ENCODE results near the gene CASK. TPM values are rescaled to one million over a fixed set of nuclear protein-coding genes. Genes with fewer than 3 reads are reported as not detected.

The CASK gene
- total and polyA plus RNA-seq, 2 of the 13 experiments (the other 11 are each of a cell fraction or from before 2014, with no cell fraction given) = 14.5 to 16.0 TPM

DNA sequence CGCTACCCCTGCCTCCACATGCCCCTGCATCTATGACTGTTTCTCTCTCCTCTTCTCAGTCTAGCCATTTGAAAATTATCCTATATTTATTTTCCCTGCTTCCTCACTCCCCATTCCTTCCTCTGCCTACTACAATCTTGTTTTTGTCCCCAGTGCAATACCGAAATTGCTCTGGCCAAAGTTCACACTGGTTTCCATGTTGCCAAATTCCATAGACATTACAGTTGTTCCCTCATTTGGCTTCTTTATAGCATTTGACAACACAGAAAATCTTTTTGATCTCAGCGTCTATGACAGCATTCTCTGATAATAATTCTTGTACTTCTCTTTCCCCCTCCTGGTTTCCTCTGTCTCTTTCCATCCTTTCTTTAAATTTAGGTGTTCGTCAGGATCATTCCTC, 100.0 kb downstream of the CASK start (continued):
- TF ChIP-seq, protein P1, sequence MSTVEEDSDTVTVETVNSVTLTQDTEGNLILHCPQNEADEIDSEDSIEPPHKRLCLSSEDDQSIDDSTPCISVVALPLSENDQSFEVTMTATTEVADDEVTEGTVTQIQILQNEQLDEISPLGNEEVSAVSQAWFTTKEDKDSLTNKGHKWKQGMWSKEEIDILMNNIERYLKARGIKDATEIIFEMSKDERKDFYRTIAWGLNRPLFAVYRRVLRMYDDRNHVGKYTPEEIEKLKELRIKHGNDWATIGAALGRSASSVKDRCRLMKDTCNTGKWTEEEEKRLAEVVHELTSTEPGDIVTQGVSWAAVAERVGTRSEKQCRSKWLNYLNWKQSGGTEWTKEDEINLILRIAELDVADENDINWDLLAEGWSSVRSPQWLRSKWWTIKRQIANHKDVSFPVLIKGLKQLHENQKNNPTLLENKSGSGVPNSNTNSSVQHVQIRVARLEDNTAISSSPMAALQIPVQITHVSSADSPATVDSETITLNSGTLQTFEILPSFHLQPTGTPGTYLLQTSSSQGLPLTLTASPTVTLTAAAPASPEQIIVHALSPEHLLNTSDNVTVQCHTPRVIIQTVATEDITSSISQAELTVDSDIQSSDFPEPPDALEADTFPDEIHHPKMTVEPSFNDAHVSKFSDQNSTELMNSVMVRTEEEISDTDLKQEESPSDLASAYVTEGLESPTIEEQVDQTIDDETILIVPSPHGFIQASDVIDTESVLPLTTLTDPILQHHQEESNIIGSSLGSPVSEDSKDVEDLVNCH (CRISPR knock-in tag; IDR thresholded peaks at IDR 0.05) = no peak
- TF ChIP-seq TCF12 (IDR thresholded peaks at IDR 0.05) = no peak
- TF ChIP-seq TCF12 (CRISPR knock-in tag; IDR thresholded peaks at IDR 0.05) = no peak
- TF ChIP-seq TEAD3 (CRISPR knock-in tag; optimal IDR thresholded peaks at IDR 0.05; ENCODE audit: borderline replicate concordance) = peak; percentile 37
- TF ChIP-seq ZNF543 (CRISPR knock-in tag; IDR thresholded peaks at IDR 0.05) = no peak
- no peak for TF ChIP-seq MLLT10 (CRISPR knock-in tag; IDR thresholded peaks at IDR 0.05)

DNA sequence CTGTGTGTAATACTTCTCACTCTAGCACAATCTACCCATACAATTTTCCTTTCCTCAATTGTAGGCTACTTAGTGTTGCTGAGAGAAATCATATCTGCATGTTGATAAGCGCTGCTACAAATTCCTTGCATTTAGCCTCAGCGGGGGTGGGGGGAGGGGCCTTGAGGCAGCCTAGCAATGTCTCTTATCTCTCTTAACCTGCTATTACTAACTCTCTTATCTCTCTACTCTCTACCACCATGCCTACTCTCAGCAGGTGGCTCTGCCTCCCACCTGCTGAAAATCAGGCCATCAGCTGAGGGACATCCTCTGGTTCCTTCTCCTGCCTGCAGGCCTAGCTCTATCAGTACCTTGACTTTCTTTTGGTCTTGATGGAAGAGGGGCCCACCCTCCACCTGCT, 100.5 kb downstream of the CASK start:
- POLR2A ChIA-PET = no interaction called here
- peak overlapping the region; percentile 39 for H3K4me2 ChIP-seq (ENCODE audit: low read depth, low read length)
- no peak overlapping the region for H3K4me3 ChIP-seq (replicated peaks in 1 of 3; ENCODE audit: insufficient read depth in 1 of 3, low read depth in 2 of 3, low read length in 3 of 3)
- no peak for FAIRE-seq
- BruUV-seq (replicated peaks) = no TSS peak
- intact Hi-C loops (cut with micrococcal nuclease; ENCODE audit: unreplicated experiment) = loop anchor here (5.0 kb wide), 1 partner anchor 99 kb away; the partner anchor contains the start of gene CASK
- H3K36me3 ChIP-seq (replicated peaks in 1 of 2; ENCODE audit: control insufficient read depth in 1 of 2, insufficient read depth in 2 of 2, low read length in 2 of 2) = no peaks in the 10 kb centered on the region
- no peak overlapping the region; the same call in 1 of the 2 replicates for H3K9ac ChIP-seq (ENCODE audit: insufficient read depth, low read depth, low read length)
- no peak overlapping the region for H2AFZ ChIP-seq (ENCODE audit: low read length)
- H3K27ac ChIP-seq (ENCODE audit: extremely low read length, insufficient read depth, low read length) = peak overlapping the region; percentile 48
- peaks cover 23% of the 10 kb centered on the region for H3K4me1 ChIP-seq (ENCODE audit: insufficient read depth, low read length)
- no peaks in the 10 kb centered on the region for H3K79me2 ChIP-seq (ENCODE audit: insufficient read depth, low read length)
- CTCF ChIA-PET (ENCODE audit: low intra/inter-chr PET ratio, low total read pairs) = no interaction called here
- H3K9me3 ChIP-seq (ENCODE audit: low read length) = no peaks in the 10 kb centered on the region
- in situ Hi-C loops (cut with HindIII; ENCODE audit: extremely low pct_ligation_motif_present, low pct_unique_long_range_greater_than_20kb) = no loop called here
- H4K20me1 ChIP-seq (ENCODE audit: insufficient read depth, low read length) = no peaks in the 10 kb centered on the region
- DNase-seq (ENCODE audit: low spot score) = no peak
- 83% methylated on average over 2 of the region's 2 CpGs for WGBS (ENCODE audit: low lambda C conversion rate)
- H3K27me3 ChIP-seq (ENCODE audit: control insufficient read depth in 1 of 2, insufficient read depth in 2 of 2, low read length in 2 of 2) = no peaks in the 10 kb centered on the region
- no peak for ATAC-seq
- TF ChIP-seq ZFY (CRISPR knock-in tag; IDR thresholded peaks at IDR 0.05) = no peak
- TF ChIP-seq TMF1 (CRISPR knock-in tag; IDR thresholded peaks at IDR 0.05; ENCODE audit: low read depth) = no peak
- TF ChIP-seq, protein P2, sequence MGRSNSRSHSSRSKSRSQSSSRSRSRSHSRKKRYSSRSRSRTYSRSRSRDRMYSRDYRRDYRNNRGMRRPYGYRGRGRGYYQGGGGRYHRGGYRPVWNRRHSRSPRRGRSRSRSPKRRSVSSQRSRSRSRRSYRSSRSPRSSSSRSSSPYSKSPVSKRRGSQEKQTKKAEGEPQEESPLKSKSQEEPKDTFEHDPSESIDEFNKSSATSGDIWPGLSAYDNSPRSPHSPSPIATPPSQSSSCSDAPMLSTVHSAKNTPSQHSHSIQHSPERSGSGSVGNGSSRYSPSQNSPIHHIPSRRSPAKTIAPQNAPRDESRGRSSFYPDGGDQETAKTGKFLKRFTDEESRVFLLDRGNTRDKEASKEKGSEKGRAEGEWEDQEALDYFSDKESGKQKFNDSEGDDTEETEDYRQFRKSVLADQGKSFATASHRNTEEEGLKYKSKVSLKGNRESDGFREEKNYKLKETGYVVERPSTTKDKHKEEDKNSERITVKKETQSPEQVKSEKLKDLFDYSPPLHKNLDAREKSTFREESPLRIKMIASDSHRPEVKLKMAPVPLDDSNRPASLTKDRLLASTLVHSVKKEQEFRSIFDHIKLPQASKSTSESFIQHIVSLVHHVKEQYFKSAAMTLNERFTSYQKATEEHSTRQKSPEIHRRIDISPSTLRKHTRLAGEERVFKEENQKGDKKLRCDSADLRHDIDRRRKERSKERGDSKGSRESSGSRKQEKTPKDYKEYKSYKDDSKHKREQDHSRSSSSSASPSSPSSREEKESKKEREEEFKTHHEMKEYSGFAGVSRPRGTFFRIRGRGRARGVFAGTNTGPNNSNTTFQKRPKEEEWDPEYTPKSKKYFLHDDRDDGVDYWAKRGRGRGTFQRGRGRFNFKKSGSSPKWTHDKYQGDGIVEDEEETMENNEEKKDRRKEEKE (IDR thresholded peaks at IDR 0.05) = no peak
- no peak for TF ChIP-seq NFKB2 (CRISPR knock-in tag; IDR thresholded peaks at IDR 0.05; ENCODE audit: borderline replicate concordance)
- no peak for TF ChIP-seq RCOR2 (CRISPR knock-in tag; IDR thresholded peaks at IDR 0.05)
- TF ChIP-seq KLF13 (CRISPR knock-in tag; IDR thresholded peaks at IDR 0.05) = no peak
- no peak for TF ChIP-seq ZNF253 (CRISPR knock-in tag; IDR thresholded peaks at IDR 0.05; ENCODE audit: borderline replicate concordance)
- TF ChIP-seq, protein P3, sequence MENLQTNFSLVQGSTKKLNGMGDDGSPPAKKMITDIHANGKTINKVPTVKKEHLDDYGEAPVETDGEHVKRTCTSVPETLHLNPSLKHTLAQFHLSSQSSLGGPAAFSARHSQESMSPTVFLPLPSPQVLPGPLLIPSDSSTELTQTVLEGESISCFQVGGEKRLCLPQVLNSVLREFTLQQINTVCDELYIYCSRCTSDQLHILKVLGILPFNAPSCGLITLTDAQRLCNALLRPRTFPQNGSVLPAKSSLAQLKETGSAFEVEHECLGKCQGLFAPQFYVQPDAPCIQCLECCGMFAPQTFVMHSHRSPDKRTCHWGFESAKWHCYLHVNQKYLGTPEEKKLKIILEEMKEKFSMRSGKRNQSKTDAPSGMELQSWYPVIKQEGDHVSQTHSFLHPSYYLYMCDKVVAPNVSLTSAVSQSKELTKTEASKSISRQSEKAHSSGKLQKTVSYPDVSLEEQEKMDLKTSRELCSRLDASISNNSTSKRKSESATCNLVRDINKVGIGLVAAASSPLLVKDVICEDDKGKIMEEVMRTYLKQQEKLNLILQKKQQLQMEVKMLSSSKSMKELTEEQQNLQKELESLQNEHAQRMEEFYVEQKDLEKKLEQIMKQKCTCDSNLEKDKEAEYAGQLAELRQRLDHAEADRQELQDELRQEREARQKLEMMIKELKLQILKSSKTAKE (CRISPR knock-in tag; IDR thresholded peaks at IDR 0.05; ENCODE audit: borderline replicate concordance) = no peak
- no peak for TF ChIP-seq ELF1 (CRISPR knock-in tag; IDR thresholded peaks at IDR 0.05)
- no peak for TF ChIP-seq ARID2 (CRISPR knock-in tag; IDR thresholded peaks at IDR 0.05; ENCODE audit: borderline replicate concordance)
- no peak for TF ChIP-seq ZNF160 (CRISPR knock-in tag; IDR thresholded peaks at IDR 0.05)
- TF ChIP-seq ZNF484 (CRISPR knock-in tag; IDR thresholded peaks at IDR 0.05; ENCODE audit: borderline replicate concordance, low read depth) = no peak

Data from HepG2 (cell line).